22Rv1 (cell line): Measurements from ENCODE around the gene MMS19.

Experiments used
- H3K27ac ChIP-seq: fragments of 450-650 bp; 2 replicates; pipeline ENCODE4 v1.5.1; 2017
- CTCF ChIP-seq: fragments of 450-650 bp; IDR thresholded peaks from 2 replicates; pipeline ENCODE4 v1.5.1; 2017; ENCODE audit warnings: mild to moderate bottlenecking
- ZFX ChIP-seq: fragments of 450-650 bp; IDR thresholded peaks from 2 replicates; pipeline ENCODE4 v1.6.1; 2017; ENCODE audit warnings: antibody characterized with exemption, borderline replicate concordance

Gene MMS19

DNA sequence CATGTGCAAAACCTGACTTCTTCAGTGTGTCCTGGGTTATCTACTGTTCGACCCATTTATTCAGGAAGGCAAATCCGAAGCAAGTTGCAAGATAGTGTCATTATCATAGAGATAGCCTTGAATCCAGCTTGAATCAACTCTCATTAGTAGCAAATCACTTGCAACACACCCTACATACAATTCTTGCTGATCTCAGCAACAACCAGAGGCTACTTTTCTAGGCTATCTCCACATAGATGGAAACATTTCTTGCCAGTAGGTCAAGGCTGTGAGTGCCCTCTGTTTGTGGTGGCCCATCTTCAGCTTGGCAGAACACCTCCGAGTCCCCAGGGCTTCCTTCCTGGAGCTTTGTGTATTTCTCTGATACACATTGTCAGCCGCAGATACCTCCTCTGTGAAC, 12.5 kb upstream of the MMS19 start:
- H3K27ac ChIP-seq: no peak overlapping the region
- TF ChIP-seq CTCF (no peak), ZFX (no peak)

DNA sequence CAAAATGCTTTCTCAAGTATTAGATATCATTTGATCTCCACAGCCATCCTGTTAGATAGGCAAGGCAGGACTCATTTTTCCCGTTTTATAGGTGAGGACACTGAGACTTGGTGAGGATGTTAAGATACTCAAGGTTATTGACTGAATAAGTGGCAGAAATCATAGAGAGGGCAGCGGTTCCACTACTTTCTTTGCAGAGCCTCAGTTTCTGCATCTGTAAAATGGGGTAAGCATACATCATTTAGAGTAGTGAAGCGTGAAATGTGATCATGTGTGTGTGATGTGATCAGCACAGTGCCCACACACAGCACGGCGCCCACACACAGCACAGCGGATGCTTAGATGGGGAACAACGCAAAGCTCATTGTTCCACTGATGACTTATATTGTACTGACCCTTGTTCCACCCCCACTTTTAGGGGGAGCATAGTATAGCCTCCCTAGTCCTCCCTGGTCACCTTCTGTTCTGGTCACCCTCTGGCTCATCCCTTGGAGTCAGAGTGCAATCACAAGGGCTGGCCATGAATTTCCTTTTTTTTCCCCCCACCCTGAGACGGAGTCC, 11.0 kb upstream of the MMS19 start:
- no peak overlapping the region for H3K27ac ChIP-seq
- TF ChIP-seq ZFX: no peak
- TF ChIP-seq CTCF: no peak

DNA sequence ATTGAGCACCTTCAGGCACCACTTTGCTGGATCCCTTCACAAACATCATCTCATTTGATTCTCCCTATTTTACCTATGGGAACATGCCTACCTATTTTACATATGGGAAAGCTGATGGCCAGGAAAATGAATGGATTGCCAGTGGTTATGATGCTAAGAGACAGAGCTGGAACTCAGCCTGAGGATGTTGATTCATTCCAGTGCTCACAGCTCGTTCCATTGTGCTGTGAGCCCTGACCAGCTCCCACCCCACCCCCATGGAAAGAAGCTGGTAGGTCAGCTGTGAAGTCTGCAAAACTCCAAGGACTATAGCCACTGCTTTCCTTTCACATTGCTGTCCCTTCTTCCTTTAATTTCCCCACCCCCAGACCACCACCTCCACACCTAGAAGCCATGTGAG, 10.1 kb upstream of the MMS19 start:
- TF ChIP-seq CTCF: no peak
- no peak for TF ChIP-seq ZFX
- no peak overlapping the region for H3K27ac ChIP-seq

- no peak overlapping the region for H3K27ac ChIP-seq
- TF ChIP-seq ZFX: no peak
- TF ChIP-seq CTCF: no peak
These were observed 8.2 kb upstream of the MMS19 start for GRCh38 chr10:97506199-97506991.

GRCh38 chr10:97505152-97505551, 6.9 kb upstream of the MMS19 start:
- no peak overlapping the region for H3K27ac ChIP-seq
- TF ChIP-seq ZFX (no peak), CTCF (no peak)

GRCh38 chr10:97503406-97503805, 5.2 kb upstream of the MMS19 start:
- H3K27ac ChIP-seq: no peak overlapping the region
- TF ChIP-seq ZFX (no peak), CTCF (no peak)

DNA sequence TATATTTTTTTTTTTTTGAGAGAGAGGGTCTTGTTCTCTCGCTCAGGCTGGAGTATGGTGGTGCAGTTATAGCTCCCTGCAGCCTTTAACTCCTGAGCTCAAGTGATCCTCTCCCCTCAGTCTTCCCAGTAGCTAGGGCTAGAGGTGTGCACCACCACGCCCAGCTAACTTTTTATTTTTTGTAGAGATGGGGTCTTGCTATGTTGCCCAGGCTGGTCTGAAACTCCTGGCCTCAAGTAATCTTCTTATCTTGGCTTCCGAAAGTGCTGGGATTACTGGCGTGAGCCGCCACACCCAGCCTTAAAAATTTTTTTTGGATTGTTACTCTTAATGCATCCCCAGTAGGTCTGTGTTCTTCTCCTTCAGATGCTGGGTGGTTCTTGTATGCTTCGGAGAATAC, 4.7 kb upstream of the MMS19 start:
- TF ChIP-seq CTCF (no peak), ZFX (no peak)
- H3K27ac ChIP-seq: no peak overlapping the region
